Parathyroid adenoma (tissue), 2 donors: ENCODE data around the gene OLFML3.

Experiments used
- H2AFZ ChIP-seq: fragments of 300-600 bp; sonication (generic); one replicate; pipeline ENCODE4 v1.7.0; 2017; ENCODE audit warnings: antibody characterized with exemption, mild to moderate bottlenecking
- H3K27ac ChIP-seq: fragments of 300-600 bp; sonication (generic); one replicate; pipeline ENCODE4 v1.7.0; 2017
- H3K27me3 ChIP-seq: fragments of 300-600 bp; sonication (generic); one replicate; pipeline ENCODE4 v1.7.0; 2017; ENCODE audit warnings: low read length; ENCODE audit not compliant: control insufficient read depth, insufficient read depth
- H3K36me3 ChIP-seq: fragments of 300-600 bp; sonication (generic); one replicate; pipeline ENCODE4 v1.7.0; 2017; ENCODE audit warnings: low read length; ENCODE audit not compliant: control insufficient read depth, insufficient read depth
- H3K4me1 ChIP-seq: fragments of 300-600 bp; sonication (generic); one replicate; pipeline ENCODE4 v1.7.0; 2017; ENCODE audit warnings: control low read depth
- H3K4me2 ChIP-seq: fragments of 300-600 bp; sonication (generic); one replicate; pipeline ENCODE4 v1.7.0; 2017; ENCODE audit warnings: low read length
- H3K4me3 ChIP-seq: fragments of 300-600 bp; sonication (generic); one replicate; pipeline ENCODE4 v1.7.0; 2017; ENCODE audit warnings: low read depth, low read length
- H3K79me2 ChIP-seq: fragments of 300-600 bp; sonication (generic); one replicate; pipeline ENCODE4 v1.7.0; 2017; ENCODE audit warnings: control low read depth
- H3K9ac ChIP-seq: fragments of 300-600 bp; sonication (generic); one replicate; pipeline ENCODE4 v1.7.0; 2017; ENCODE audit warnings: mild to moderate bottlenecking
- H3K9me3 ChIP-seq: fragments of 300-600 bp; sonication (generic); one replicate; pipeline ENCODE4 v1.7.0; 2017; ENCODE audit warnings: low read length; ENCODE audit not compliant: control insufficient read depth
- CTCF ChIP-seq: fragments of 300-600 bp; sonication (generic); IDR thresholded peaks from one replicate; pipeline ENCODE4 v1.7.0; 2017; ENCODE audit warnings: antibody characterized with exemption, mild to moderate bottlenecking
- donor health status: primary hyperparathyroidism.

The OLFML3 gene

DNA sequence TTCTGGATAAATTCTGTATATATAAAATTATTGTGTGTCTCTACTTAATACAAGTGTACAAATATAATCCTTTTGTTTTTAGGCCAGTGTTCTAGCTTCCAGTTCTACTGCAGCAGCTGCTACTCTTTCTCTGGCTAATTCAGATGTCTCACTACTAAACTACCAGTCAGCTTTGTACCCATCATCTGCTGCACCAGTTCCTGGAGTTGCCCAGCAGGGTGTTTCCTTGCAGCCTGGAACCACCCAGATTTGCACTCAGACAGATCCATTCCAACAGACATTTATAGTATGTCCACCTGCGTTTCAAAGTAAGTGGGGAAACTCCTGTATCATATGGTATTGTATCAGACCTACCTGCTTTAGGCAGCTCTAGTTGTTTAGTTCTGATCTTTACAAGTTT, 21.3 kb upstream of the OLFML3 start:
- H3K36me3 ChIP-seq = no peaks in the 10 kb centered on the region
- H3K27ac ChIP-seq = no peak overlapping the region
- H3K9me3 ChIP-seq = no peaks in the 10 kb centered on the region
- TF ChIP-seq CTCF = no peak
- no peaks in the 10 kb centered on the region for H3K4me1 ChIP-seq
- no peak overlapping the region for H3K4me2 ChIP-seq
- H2AFZ ChIP-seq = no peak overlapping the region
- H3K27me3 ChIP-seq = no peaks in the 10 kb centered on the region
- no peak overlapping the region for H3K4me3 ChIP-seq
- no peak overlapping the region for H3K9ac ChIP-seq
- no peaks in the 10 kb centered on the region for H3K79me2 ChIP-seq

DNA sequence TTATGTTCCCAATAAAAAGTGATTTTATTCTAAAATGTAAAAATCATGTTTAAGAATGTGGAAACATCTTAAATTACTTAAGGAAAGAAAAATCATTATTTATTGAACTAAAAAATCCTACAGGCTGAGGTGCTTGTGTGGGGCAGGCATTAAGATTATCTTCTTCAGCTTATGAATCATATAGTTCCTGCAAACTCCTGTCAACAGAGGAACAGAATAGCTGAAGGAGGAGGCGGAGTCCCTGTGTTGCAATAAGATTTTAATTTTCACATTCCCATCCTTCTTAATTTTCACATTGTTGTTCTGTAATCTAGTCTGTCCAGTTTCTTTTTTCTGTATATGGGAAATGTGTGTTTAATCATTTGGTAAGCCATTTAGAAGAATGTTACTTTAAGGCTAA, 20.6 kb upstream of the OLFML3 start:
- Histone ChIP-seq H3K27me3 (no peaks in the 10 kb centered on the region), H3K4me1 (no peaks in the 10 kb centered on the region), H3K9ac (no peak overlapping the region), H3K79me2 (no peaks in the 10 kb centered on the region), H2AFZ (no peak overlapping the region), H3K4me2 (no peak overlapping the region), H3K36me3 (no peaks in the 10 kb centered on the region), H3K9me3 (no peaks in the 10 kb centered on the region), H3K4me3 (no peak overlapping the region), H3K27ac (no peak overlapping the region)
- no peak for TF ChIP-seq CTCF

- H3K9me3 ChIP-seq = no peaks in the 10 kb centered on the region
- no peak for TF ChIP-seq CTCF
- no peak overlapping the region for H3K4me2 ChIP-seq
- no peaks in the 10 kb centered on the region for H3K36me3 ChIP-seq
- no peak overlapping the region for H3K27ac ChIP-seq
- H2AFZ ChIP-seq = no peak overlapping the region
- no peak overlapping the region for H3K9ac ChIP-seq
- no peaks in the 10 kb centered on the region for H3K79me2 ChIP-seq
- H3K4me3 ChIP-seq = no peak overlapping the region
- H3K4me1 ChIP-seq = no peaks in the 10 kb centered on the region
- H3K27me3 ChIP-seq = no peaks in the 10 kb centered on the region
Observed at GRCh38 chr1:113963281-113963906, 15.9 kb upstream of the OLFML3 start.

GRCh38 chr1:113965703-113966412, 13.4 kb upstream of the OLFML3 start:
- no peak overlapping the region for H3K9ac ChIP-seq
- H3K27me3 ChIP-seq = no peaks in the 10 kb centered on the region
- H2AFZ ChIP-seq = no peak overlapping the region
- H3K4me2 ChIP-seq = no peak overlapping the region
- H3K4me3 ChIP-seq = no peak overlapping the region
- H3K9me3 ChIP-seq = no peaks in the 10 kb centered on the region
- no peaks in the 10 kb centered on the region for H3K79me2 ChIP-seq
- TF ChIP-seq CTCF = no peak
- no peak overlapping the region for H3K27ac ChIP-seq
- H3K4me1 ChIP-seq = no peaks in the 10 kb centered on the region
- H3K36me3 ChIP-seq = no peaks in the 10 kb centered on the region

- no peak overlapping the region for H3K4me3 ChIP-seq
- no peaks in the 10 kb centered on the region for H3K9me3 ChIP-seq
- no peak overlapping the region for H3K4me2 ChIP-seq
- no peaks in the 10 kb centered on the region for H3K27me3 ChIP-seq
- no peaks in the 10 kb centered on the region for H3K36me3 ChIP-seq
- no peaks in the 10 kb centered on the region for H3K79me2 ChIP-seq
- H3K9ac ChIP-seq = no peak overlapping the region
- no peak for TF ChIP-seq CTCF
- H3K27ac ChIP-seq = no peak overlapping the region
- H3K4me1 ChIP-seq = no peaks in the 10 kb centered on the region
- no peak overlapping the region for H2AFZ ChIP-seq
Observed at GRCh38 chr1:113972954-113973353, 6.3 kb upstream of the OLFML3 start.
